CD4-positive, alpha-beta T cell (primary cell): Measurements from ENCODE around the gene WDR31. TPM values are rescaled to one million over a fixed set of nuclear protein-coding genes. Genes with fewer than 3 reads are reported as not detected.

ENCODE experiments used
- ATAC-seq: fragments of 200-7000 bp; cut with Tn5 transposase; one replicate; pipeline ENCODE4 v1.10.0; 2022; ENCODE audit warnings: mild to moderate bottlenecking; ENCODE audit not compliant: poor library complexity
- CTCF ChIA-PET: fragments of 350-600 bp; sonication (Branson Sonifier 250); formaldehyde crosslinking; loops from one replicate; lab custom pipeline; 2021; ENCODE audit warnings: antibody characterized with exemption, inconsistent platforms; lab: Charles Lee
- POLR2A ChIA-PET: fragments of 350-600 bp; sonication (Branson Sonifier 250); formaldehyde crosslinking; loops from one replicate; lab custom pipeline; 2021; ENCODE audit warnings: antibody characterized with exemption, inconsistent platforms; lab: Charles Lee
- DNase-seq, 14 experiments: peaks; one replicate each; pipeline ENCODE4 v3.0.0-alpha.2; 2013 to 2020; ENCODE audit warnings: mixed read lengths in 2 of 14
- H3K27ac ChIP-seq, 2 donors: one replicate each; pipeline versions ENCODE4 v1.5.1 to v1.7.0; 2013; ENCODE audit warnings: low read length in 2 of 2, low read depth in 1 of 2, mild to moderate bottlenecking in 1 of 2
- H3K27me3 ChIP-seq, 2 experiments: 1 replicate in 1 of 2; 2 replicates in 1 of 2; pipeline versions ENCODE4 v1.6.1 to v1.7.0; 2013; ENCODE audit warnings: low read length in 2 of 2, control low read depth in 1 of 2, mild to moderate bottlenecking in 1 of 2, moderate library complexity in 1 of 2; ENCODE audit not compliant: insufficient read depth in 2 of 2, control insufficient read depth in 1 of 2
- H3K36me3 ChIP-seq: one replicate; pipeline ENCODE4 v1.6.1; 2013; ENCODE audit warnings: low read length, control low read depth; ENCODE audit not compliant: insufficient read depth
- H3K4me1 ChIP-seq: one replicate; pipeline ENCODE4 v1.6.1; 2013; ENCODE audit warnings: low read length, control low read depth; ENCODE audit not compliant: insufficient read depth
- H3K4me3 ChIP-seq: one replicate; pipeline ENCODE4 v1.5.1; 2013; ENCODE audit warnings: mild to moderate bottlenecking, low read length, moderate library complexity
- H3K9me3 ChIP-seq, 2 experiments: 1 replicate in 1 of 2; 2 replicates in 1 of 2; pipeline versions ENCODE4 v1.6.1 to v1.7.0; 2013; ENCODE audit warnings: low read length in 2 of 2, mild to moderate bottlenecking in 2 of 2, control low read depth in 1 of 2, moderate library complexity in 1 of 2; ENCODE audit not compliant: control insufficient read depth in 1 of 2, insufficient read depth in 1 of 2
- H3K27ac Mint-ChIP-seq: one replicate; pipeline ENCODE4 v1.8.0; 2020; ENCODE audit warnings: mixed read lengths
- H3K27me3 Mint-ChIP-seq: one replicate; pipeline ENCODE4 v1.8.0; 2021; ENCODE audit warnings: mixed read lengths
- H3K36me3 Mint-ChIP-seq: one replicate; pipeline ENCODE4 v1.8.0; 2021; ENCODE audit warnings: low read depth, mixed read lengths
- H3K4me1 Mint-ChIP-seq: one replicate; pipeline ENCODE4 v1.8.0; 2021; ENCODE audit warnings: low read depth, mixed read lengths
- H3K4me3 Mint-ChIP-seq: one replicate; pipeline ENCODE4 v1.8.0; 2020; ENCODE audit warnings: mild to moderate bottlenecking, mixed read lengths
- H3K9me3 Mint-ChIP-seq: one replicate; pipeline ENCODE4 v1.8.0; 2020; ENCODE audit warnings: mixed read lengths
- CTCF ChIP-seq: fragments of 200-600 bp; IDR thresholded peaks from one replicate; pipeline ENCODE4 v1.8.0; 2022; ENCODE audit warnings: antibody characterized with exemption, mild to moderate bottlenecking
- intact Hi-C, 2 experiments: fragments of 100-400 bp; cut with DNase I in 1 of 2; cut with micrococcal nuclease in 1 of 2; formaldehyde crosslinking; loops; one replicate each; pipeline versions ENCODE4 v1.15.1 to v1.9.0; 2023 to 2025; cut with DNase I, micrococcal nuclease
- polyA plus RNA-seq, 2 donors: library from polyadenylated mRNA; unstranded; fragments of 120-200 nt; gene quantifications; one replicate each; pipeline ENCODE4 v1.2.1, GENCODE V29; 2013
- total RNA-seq, 174 experiments: library from RNA in 2 of 174; stranded (reverse) in 2 of 174; gene quantifications; one replicate each; pipeline ENCODE4 v1.2.3 and lab custom pipeline; 2021 to 2026

Gene WDR31
- total RNA-seq (under 1 TPM; 0.14 to 0.22 TPM), total RNA-seq (lab: John Stamatoyannopoulos, UW) (0.15 to 4.4 (median 1.6) reads per million in 172 experiments)
- polyA plus RNA-seq (2013, experiment 1 of 2): 0.35 TPM
- polyA plus RNA-seq (2013, experiment 2 of 2): 0.27 TPM

- no peaks in the 10 kb centered on the region for H3K36me3 Mint-ChIP-seq
- H3K4me3 ChIP-seq: peak within 1 kb of the TSS; percentile 82
- DNase-seq: peak; percentile 56 to 88 (median 74)
- ChIA-PET POLR2A (interaction anchor here (0.8 to 2.1 kb wide), 8 partner anchors 8 to 1709 kb away, joined by 3 to 13 read pairs (median 4); partner anchors contain the start of genes BSPRY, C9orf43, CDC26 and DNAJC25), CTCF (interaction anchor here (1.4 to 2.2 kb wide), 3 partner anchors 10 to 66 kb away, joined by 4 to 12 read pairs (median 6); partner anchors contain the start of gene ALAD)
- peak; percentile 99 for ATAC-seq
- no peak within 1 kb of the TSS for H3K27ac ChIP-seq
- no peaks in the 10 kb centered on the region for H3K36me3 ChIP-seq
- intact Hi-C loops: loop anchor here (1.0 to 10.0 kb wide), 4 partner anchors 36 to 118 kb away; partner anchors contain the start of genes ALAD (in 1 of the 2), CDC26 (in 1 of the 2), FKBP15 (in 1 of the 2) and HDHD3 (in 1 of the 2)
- H3K9me3 ChIP-seq: no peaks in the 10 kb centered on the region
- peaks cover 25% of the 10 kb centered on the region for H3K4me1 Mint-ChIP-seq
- no peaks in the 10 kb centered on the region for H3K9me3 Mint-ChIP-seq
- peaks cover 11% of the 10 kb centered on the region for H3K27me3 Mint-ChIP-seq
- H3K4me1 ChIP-seq: peaks cover 18% of the 10 kb centered on the region
- TF ChIP-seq CTCF: no peak
- peak within 1 kb of the TSS; percentile 14 for H3K27ac Mint-ChIP-seq
- H3K27me3 ChIP-seq: no peaks in the 10 kb centered on the region
- H3K4me3 Mint-ChIP-seq: peak within 1 kb of the TSS; percentile 91
These were observed at the start of gene WDR31 for GRCh38 chr9:113340011-113340699. Gene WDR31 (minus strand): TSS chr9:113340275. CDS start chr9:113332022, 8,253 bp downstream.

- Histone ChIP-seq H3K27me3 (no peaks in the 10 kb centered on the region), H3K27ac (no peak overlapping the region), H3K4me3 (no peak overlapping the region), H3K36me3 (peaks cover 52% of the 10 kb centered on the region), H3K4me1 (no peaks in the 10 kb centered on the region), H3K9me3 (no peaks in the 10 kb centered on the region)
- no peak for ATAC-seq
- Mint-ChIP-seq H3K4me3 (no peak overlapping the region), H3K27ac (no peak overlapping the region), H3K4me1 (no peaks in the 10 kb centered on the region), H3K36me3 (peaks cover 56% of the 10 kb centered on the region), H3K27me3 (no peaks in the 10 kb centered on the region), H3K9me3 (no peaks in the 10 kb centered on the region)
- intact Hi-C loops: no loop called here
- ChIA-PET CTCF (no interaction called here), POLR2A (interaction anchor here (0.6 kb wide), 1 partner anchor 1018 kb away, joined by 3 read pairs; no protein-coding TSS in a partner anchor)
- no peak for DNase-seq
- TF ChIP-seq CTCF: no peak
These were observed 49.4 kb upstream of the WDR31 start for GRCh38 chr9:113389451-113389850.

GRCh38 chr9:113388833-113389232 is 48.8 kb upstream of the WDR31 start:
- Mint-ChIP-seq H3K27ac (no peak overlapping the region), H3K36me3 (peaks cover 56% of the 10 kb centered on the region), H3K9me3 (no peaks in the 10 kb centered on the region), H3K27me3 (no peaks in the 10 kb centered on the region), H3K4me1 (no peaks in the 10 kb centered on the region), H3K4me3 (no peak overlapping the region)
- POLR2A ChIA-PET: interaction anchor here (0.6 kb wide), 1 partner anchor 1018 kb away, joined by 3 read pairs; no protein-coding TSS in a partner anchor
- CTCF ChIA-PET: no interaction called here
- TF ChIP-seq CTCF: no peak
- intact Hi-C loops: no loop called here
- Histone ChIP-seq H3K27me3 (no peaks in the 10 kb centered on the region), H3K4me1 (no peaks in the 10 kb centered on the region), H3K9me3 (no peaks in the 10 kb centered on the region), H3K27ac (no peak overlapping the region), H3K36me3 (peaks cover 52% of the 10 kb centered on the region), H3K4me3 (no peak overlapping the region)
- DNase-seq (no peak), ATAC-seq (no peak)
